Measurements from ENCODE around the gene BBS9.
A peak's percentile ranks its signal among the peaks of the same experiment; 100 is the strongest.

Gene BBS9

DNA sequence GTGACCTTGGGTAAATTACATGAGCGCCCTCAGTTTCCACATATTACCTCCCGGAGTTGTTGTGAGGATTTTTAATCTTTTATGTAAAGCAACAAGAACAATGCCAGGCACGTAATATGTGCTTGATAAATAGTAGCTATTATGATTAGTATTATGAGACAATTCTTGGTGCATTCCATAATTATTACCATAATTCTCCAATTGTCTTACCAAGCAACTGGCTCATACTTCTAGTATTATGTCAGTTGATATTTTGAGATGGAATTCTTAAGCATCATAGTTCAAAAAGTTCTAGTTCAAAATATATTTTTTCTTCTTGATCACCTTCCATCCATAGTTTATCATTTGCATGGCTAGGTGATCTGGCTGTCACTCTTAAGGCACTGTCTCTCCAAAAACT lies 259.0 kb downstream of the BBS9 start:
- DNase-seq = no peak

DNA sequence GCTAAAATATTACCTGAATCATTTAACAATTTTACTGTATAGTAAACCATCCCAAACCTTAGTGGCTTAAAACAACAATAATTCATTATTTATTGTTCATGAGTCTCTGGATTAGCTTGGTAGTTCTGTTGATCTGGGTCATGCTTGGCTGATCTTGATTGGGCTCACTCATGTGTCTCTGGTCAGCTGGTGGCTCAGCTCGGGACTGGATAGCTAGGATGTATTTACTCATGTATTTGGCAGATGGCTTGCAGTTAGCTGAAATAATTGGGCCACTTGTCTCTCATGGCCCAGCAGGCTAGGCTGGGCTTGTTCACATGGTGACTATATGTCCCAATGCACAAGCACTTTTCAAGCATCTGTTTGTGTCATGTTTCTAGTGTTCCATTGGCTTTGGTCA lies 262.8 kb downstream of the BBS9 start:
- no peak for DNase-seq

DNA sequence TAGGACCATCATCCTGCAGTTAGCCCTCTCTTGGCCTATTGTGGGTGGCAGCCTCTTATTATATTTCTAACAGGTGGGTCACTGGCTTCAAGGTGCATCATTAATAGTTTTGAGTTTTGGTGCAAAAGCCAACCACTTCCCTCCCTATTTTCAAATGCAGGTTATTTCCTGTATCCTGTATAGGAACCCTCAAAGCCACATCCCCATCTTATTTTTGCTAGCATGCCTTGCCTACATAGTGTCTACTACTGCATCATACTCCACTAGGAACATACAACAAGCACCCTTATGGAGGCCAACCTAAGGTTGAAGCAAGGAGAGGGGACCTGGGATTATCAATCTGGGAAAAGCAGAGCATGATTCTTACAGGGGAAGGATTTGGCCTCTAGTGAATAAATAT lies 264.4 kb downstream of the BBS9 start:
- DNase-seq = no peak

DNA sequence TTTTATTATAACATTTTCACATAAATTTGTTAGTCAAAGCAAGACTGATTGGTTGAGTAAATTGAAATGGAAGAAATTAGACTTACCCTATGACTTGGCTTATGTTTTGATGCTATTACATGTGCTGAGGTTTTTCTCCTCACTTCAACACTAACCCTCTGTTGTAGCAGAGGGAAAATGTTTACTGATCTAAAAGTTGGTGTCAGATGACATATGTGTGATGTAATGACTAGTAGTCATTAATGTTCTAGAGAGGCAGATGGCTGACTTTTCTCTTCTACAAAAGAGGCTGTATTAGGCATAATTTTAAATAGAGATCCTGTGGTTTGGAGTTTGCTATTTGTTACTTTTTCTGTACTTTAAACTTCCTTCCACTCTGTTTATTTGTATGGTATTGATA lies 266.0 kb downstream of the BBS9 start:
- DNase-seq = no peak

DNA sequence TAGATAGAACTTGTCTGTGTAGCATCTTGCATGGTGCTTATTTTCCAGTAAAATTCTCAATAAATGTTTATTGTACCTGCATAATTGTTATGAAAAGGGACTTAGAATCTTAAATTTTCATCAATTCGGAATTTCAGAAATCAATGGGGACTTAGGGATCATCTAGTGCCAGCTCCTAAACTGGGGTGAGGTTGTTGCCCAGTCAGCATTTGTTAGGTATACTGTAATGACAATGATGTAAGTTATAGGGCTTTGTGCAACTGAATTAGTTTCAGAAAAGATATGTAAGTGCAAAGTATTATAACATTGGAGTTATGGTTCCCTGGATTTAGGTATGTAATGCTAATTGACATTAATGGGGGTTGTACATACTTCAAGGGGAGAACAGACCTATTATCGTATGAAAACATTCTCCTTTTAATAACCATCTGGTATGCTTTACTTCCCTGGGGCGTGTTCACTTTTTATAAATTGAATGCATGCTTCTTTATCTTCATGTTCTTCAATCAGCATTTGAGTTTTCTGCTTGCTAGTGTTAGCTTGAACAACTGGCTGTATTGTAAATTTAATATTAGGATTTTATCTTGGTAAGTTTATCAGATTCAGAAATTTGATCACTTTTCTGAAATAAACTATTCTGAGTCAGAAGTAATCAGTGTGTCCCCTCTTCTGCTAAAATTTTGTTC lies 270.3 kb downstream of the BBS9 start:
- DNase-seq = no peak

DNA sequence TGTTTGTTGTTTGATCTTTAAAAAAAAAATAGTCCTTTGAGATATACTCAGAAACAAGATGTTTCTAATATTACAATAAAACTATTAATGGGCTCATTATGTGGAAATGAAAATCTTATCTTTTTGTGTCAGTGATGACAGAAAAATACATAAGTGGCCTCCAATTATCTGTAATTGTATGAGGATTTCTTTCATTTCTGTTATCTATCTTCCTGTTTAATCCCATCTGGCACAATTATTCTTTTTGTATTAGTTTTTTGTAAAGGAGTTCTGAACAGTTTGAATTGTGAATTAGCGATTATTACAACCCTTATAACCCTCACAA lies 270.8 kb downstream of the BBS9 start:
- DNase-seq = no peak

DNA sequence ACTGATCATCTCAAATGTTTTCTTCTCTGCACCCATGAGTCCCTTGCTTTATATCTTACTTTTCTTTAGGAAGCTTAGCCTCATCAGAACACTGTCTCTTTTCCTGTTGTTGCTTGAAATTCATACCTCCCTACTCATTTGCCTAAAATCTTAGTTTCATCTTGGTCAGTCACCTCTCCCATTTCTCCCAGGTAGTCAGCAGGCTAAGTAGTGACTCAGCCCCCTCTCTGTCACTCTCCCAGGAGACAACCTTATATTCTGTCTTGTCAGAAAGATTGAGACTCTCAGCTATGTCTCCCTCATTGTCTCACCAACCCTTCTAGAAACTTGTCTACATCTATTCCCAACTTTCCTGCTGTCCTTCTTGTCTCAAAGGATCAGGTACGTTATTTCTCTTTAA lies 280.9 kb downstream of the BBS9 start:
- no peak for DNase-seq

DNA sequence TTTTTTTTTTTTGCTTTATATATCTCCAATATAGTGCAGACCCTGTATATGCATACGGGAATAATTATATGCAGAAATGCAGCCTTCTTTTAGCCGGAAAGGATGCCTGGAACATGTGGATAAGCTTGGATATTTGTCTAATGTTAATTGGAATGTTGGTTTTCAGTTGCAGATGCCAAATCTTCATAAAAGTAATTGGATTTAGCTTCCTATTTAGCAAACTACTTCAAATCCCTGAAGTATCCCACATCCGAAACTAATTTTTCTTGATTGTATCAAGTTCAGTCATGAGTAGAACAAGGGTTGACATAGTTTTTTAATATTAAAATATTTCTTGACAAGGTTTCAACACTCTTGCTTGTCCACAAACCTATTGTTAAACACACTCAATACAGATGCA lies 281.7 kb downstream of the BBS9 start:
- DNase-seq = no peak

DNA sequence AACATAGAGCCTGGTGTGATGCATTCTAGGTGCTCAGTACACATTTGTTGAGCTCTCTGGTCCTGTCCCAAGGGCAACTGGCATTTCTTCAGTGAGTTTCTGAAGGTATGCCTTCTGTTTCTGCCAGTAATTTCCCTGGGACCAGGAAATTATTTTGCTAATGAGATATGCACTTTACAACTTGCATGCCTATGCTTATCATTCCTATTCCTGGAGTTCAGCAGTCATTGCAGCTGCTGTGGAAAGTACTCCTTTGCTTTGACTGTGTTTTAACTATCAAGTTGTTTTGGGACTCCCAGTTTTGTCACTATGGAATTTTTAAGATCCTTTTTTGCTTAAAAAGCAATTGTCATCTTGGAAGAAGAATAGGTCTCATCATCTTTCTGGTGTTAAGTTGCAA lies 283.0 kb downstream of the BBS9 start:
- no peak for DNase-seq

DNA sequence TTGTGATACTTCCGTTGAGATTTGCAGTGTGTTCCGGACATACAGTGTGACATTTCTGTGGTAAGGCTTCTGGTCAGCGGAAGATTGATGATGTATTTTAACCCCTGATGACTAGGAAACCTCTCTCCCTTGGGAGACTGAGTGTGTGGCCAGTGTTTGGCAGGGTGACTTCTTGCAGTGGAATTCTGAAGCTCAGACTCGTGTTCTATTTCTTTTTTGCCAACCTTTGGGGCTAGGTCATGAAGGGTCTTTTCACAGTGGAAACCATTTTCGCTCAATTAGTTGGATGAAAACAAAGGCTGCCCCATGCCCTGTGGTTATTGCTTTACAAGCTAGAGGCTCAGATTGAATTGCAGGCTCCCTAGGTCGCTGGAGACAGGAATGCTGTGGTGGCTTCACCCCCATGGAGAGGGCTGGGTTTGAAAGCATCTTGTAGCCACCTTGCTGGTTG lies 288.9 kb downstream of the BBS9 start:
- no peak for DNase-seq

DNA sequence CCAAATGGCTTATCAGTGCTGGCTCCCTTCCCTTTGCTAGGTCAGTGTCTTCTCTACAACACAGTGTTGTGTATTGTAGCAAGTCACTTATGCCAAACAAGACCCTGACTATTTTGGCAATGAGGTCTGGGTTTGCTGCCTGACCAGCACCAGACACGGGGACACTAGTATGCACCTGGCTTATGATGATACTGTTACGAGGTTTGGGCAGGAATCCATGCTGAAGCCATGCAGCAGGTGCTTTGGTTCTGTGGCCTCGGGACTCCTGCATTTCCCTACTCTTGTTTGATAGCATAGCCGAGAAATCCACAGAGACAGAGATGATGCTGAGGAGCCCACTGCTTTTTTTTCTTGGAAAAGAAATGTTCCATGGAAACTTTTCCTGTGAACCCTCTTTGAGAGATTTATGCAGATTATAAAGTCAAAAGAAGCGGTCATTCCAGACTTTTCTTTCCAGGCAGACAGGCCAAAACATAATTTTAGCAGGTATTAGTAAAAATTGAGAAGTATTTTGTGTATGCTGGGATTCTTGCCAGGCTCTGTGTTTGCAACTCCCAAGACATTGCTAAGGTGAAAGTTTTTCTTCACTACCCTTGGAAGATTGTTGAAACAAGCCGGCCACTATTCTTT lies 291.1 kb downstream of the BBS9 start:
- no peak for DNase-seq

DNA sequence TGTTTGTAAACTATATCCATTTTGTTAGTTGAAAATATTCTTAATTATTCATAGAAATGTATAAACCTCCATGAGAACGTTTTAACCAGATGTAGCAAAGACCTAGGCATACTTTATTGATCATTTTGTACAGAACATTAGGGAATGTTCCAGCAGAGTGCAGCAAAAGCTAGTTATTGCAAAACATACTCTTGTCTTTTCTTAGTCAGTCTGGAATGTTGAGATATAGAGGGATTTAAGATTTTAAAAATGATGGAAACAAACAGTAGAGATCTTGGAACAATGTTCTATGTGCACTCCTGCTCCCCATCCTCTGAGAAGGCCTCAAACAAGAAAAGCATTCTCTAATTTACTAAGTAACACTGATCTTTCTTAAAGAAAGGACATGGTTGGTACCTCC lies 292.1 kb downstream of the BBS9 start:
- no peak for DNase-seq

DNA sequence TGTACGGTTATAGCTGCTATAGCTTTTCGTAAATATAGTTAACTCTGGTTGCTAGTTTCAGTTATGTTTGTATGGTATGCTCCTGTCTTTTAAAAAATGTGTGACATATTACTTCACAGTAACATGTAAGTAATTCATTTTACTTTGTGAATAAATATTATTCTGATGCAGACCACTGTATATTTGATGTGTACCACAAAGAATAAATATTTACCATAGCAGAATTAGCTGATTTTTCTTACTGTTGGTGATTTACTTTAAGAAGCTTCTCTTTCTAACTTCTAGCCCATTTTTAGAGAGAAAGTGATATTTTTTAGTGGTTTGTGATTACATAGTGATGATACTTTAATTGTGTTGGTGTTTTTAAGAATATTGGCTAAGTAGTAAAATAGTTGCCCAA lies 292.8 kb downstream of the BBS9 start:
- DNase-seq = no peak

DNA sequence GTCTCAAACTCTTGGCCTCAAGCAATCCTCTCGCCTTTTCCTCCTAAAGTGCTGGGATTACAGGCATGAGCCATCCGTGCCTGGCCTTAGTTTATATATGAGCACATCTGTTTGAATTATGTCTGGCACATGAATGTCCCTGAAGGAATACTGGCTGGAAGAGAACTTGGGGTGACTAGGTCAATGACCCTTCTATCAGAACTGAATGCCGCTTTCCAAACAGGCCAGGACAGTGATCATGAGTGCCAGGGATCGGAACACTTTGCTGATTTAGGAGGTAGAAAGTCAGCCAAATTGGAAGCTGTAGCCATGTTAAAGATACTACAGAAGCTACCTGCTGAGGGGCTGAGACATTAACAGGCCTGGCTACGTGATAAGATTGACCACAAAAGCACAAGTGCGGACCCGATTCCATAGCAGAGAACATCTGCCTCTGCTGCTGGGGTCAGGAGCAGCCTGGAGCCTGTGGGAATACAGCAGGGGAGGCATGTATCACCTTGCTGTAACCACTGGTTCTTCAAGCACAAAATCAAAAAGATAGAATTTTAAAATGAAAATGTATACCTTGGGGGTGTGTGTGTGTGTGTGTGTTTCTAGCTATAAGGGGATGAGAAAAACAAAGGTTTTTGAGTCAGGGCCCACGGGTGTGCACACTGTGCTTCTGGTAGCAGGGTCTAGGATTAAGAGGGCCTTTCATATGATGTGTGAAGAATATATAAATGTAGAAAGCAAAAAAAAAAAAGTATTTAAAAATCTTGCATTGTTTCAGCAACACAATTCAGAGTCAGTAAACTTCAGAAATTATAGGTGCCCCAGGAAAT lies 293.7 kb downstream of the BBS9 start:
- DNase-seq = no peak

DNA sequence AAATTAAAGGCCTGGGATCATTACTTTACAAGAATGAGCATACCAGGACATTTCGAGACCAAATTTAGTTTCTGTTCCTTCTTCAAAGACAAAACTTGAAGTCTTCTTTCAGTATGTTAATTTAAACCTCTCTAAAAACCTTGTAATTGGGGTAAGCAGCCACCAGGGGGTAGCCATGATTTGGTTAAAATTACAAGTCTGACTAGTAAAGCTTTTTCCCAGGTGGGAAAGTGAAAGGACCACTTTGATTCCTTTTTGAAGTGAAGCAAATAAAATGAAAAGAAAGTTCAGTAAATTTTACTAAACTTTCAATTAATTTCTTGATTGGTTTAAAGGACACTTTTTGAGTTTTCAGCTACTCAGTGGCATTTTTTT lies 294.3 kb downstream of the BBS9 start:
- peak; percentile 7 for DNase-seq

DNA sequence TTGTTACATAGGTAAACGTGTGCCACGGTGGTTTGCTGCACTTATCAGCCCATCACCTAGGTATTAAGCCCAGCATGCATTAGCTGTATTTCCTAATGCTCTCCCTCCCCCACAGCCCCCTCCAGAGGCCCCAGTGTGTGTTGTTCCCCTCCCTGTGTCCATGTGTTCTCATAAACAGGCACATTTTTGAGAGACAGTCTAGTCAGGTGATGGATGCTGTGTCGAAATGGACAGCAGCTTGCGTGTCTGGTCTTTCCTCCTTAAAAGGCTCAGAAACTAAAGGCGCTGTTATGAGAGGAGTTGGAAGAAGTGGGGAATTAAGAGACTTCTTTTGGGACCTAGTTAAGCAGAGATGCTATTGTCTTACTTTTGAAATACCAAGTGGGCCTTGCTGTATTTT lies 296.0 kb downstream of the BBS9 start:
- DNase-seq = no peak

DNA sequence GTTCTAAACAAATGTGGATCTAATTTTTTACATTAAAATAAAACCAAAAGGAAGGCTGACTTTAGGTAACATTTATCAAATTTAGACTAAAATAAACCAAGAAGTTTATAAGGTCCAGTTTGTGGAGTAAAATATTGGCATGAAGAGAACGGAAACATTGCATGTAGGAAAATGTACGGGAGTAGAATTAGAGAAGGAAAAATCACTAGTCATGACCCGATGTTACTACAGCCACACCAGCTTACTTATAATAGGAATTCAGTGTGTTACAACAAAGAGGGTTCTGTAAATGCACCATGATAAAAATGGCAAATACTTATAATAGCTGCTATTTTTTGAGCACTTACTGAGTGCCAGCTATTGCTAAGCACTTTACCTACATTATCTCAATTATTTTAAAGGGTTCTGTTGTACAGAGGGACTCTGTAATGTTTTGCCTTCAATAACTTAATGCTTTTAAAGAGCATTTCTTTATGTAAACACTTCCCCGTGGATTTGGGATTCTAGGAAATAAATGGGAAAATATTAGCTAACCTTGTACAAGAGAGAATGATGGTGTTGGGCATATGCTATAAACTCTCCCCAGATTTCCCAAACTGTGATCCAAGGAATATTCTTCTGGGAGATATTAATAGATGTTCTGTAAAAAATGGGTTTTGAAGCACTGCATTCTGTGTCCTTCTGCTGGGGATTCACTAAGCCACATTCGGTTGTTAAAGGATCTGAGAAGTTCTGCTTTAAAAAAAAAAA lies 296.7 kb downstream of the BBS9 start:
- no peak for DNase-seq

DNA sequence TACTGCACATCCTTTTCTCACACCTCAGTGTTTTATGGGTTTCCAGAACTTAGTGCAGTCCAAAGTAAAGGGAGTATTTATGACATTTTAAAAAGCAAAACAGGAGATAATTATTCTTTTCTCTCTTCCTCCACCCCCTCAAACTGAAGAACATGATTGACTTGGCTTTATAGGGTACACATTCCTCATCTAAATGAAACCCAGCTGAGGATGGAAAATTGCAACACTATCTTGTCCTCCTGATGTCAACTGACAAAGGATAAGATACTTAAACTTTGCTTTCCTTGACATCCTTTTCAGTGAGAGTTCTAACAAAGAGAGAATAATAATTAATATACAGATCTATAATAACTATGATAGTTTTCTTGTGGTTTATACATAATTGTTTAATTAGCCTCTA lies 299.1 kb downstream of the BBS9 start:
- DNase-seq = no peak

DNA sequence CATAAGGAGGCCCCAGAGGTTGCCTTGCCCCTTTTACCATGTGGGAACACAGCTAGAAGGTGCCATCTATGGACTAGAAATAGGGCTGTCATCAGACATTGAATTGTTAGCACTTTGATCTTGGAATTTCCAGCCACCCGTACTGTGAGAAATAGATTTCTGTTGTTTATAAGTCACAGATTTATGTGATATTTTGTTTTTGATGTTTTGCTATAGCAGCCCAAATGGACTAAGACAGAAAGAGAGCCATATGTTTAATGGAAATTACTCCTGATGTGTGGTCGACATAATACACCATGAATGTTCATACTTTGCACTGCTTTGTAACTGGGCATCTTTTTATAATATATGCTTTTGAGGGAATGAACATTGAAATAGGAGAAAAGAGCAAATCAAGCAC lies 302.2 kb downstream of the BBS9 start:
- no peak for DNase-seq

DNA sequence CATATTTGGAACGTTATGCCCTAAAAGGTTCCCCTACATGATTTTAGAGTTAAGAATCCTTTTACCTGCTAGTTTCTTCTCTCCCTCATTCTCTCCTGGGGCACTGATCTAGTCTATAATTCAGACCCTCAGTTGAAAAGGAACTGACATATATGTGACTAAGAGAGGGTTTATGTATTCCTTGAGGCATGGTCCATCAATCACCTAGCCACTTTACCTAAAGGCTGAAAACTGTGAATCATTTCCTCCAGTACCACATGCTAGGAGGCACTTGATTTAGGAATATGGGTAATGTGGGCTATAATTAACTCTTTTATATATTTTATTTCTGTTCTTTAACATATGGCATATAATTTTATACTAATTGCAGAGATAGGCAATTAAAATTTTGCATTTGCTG lies 303.5 kb downstream of the BBS9 start:
- DNase-seq = no peak

DNA sequence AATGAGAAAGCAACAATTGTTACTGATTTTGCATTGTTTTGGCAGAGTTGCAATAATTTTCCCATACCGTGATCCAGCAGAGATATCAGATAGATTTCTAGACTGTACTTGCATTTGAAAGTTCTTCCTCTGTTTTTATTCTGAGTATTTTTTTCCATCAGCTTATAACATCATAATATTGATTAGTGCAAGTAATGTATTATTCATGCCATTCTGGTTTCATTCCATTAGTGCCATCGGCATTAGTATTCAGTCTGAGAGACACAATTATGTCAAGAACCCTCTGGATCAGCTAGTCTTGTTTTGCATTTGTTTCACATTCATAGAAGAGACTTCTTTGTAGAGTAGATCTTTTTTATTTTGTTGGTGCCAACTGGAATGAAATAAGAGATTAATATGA lies 304.0 kb downstream of the BBS9 start:
- no peak for DNase-seq

DNA sequence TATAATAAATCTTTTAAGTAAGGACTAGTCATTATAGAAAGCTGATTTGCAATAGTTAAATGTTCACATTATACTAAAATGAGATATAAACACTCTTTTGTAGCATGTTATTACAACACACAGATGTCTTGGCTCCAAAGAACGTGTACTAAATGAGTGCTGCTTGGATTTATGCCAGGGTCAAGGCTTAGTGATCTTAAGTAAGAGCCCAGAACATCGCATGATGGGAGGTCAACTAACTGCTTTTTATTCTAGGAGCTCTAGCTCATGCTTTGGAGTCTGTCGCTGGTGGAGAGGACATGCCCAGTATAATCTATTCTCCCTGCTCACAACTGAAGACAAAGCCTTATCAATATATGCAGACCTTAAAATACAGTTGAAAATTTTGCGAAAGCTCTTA lies 315.1 kb downstream of the BBS9 start:
- DNase-seq = no peak

DNA sequence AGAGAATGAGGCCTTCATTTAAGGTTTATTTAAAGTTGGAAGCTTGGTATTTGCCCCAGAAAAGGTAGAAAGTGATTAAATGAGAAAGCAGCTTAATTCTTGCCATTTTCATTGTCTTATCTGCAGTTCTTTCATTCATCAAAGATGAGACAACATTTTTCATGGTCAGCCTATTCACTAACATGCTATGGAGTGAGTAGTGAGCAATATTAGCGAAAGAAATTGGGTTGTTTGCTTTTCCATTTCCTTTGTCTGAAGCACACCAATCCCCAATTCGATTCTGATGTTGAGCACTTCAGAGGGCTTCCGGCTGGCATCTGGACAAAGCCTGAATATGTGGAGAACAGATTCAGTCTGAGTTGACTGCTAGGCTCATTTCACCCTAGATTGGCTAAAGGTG lies 317.2 kb downstream of the BBS9 start:
- no peak for DNase-seq

DNA sequence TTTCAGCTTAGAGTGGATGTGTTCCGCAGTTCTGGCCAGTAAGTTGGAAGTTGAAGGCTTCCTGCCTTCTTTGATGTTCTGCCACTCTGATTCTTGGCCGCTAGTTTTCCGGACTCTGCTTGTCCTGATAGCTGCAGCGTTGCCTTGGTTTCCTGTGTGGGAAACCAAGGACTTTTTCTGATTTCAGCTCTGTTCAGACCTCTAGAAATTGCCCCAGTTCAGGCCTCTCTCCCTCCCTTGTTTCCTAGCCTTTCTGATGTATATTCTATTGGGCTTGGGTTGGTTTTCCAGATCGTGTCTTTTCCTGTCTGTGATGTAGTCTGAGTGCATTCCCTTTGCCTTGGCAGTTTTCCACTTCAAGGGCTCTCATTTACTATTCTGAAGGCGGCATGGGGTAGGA lies 318.7 kb downstream of the BBS9 start:
- no peak for DNase-seq
